ENCODE measurements around the gene WWOX. TPM values are rescaled to one million over a fixed set of nuclear protein-coding genes. Genes with fewer than 3 reads are reported as not detected.

WWOX gene
- total RNA-seq, 1 experiment from 2014 or later, result 18.0 TPM

- DNase-seq (ENCODE audit: low read depth), result no peak
Observed at GRCh38 chr16:78823027-78823426, 723.6 kb downstream of the WWOX start.

DNA sequence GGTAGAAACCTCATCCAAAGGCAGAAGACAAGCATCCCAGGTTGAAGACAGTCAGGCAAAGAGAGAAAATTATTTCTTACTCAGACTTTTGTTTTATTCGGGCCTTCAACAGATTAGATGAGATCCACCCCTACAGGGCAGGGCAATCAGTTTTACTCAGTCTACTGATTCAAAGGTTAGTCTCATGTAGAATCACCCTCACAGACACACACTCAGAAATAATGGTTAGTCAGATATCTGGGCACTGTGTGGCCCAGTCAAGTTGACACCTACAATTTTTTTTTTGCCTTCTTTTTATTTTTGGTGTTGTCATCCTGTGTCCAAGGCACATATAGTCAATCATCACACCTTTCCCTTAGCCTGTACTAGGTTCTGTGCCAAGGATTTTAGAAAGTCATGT lies 729.8 kb downstream of the WWOX start:
- DNase-seq (ENCODE audit: low read depth), result no peak

GRCh38 chr16:78830599-78830998 lies 731.1 kb downstream of the WWOX start:
- DNase-seq (ENCODE audit: low read depth), result no peak

- no peak for DNase-seq (ENCODE audit: low read depth)
Observed at GRCh38 chr16:78832100-78832499, 732.6 kb downstream of the WWOX start.

GRCh38 chr16:78836802-78837491 lies 737.5 kb downstream of the WWOX start:
- no peak for DNase-seq (ENCODE audit: low read depth)

DNA sequence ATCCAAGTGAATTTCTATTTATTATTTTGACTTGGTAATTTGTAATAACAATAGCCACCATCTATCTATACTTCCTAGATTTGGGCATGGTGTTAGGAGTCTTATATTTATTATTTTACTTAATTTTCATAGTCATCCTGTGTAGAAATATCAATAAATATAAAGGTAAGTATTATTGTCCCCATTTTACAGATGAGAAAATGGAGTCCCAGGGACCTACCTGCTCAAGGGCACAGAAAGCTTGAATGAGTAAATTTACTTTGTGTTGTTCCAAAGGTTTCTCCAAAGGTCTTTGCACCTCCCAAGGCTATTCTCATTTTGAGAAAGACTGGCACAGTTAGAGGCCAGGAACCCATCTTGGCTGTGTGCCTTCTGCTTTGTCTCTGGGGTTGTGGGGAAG lies 738.3 kb downstream of the WWOX start:
- DNase-seq (ENCODE audit: low read depth), result no peak

DNA sequence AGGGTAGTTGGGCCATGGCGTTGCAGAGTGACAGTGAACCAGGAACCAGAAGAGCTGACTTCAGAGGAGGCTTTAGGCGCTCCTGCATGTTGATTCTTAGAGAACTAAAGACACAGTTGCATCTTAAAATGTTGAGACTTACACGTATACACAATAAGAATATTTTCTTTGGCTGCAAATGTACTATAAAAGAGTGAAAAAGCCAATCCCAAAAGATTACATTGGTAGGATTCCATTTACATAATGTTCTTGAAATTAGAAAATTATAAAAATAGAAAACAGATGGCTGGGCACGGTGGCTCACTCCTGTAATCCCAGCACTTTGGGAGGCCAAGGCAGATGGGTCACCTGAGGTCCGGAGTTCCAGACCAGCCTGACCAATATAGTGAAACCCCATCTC lies 738.8 kb downstream of the WWOX start:
- no peak for DNase-seq (ENCODE audit: low read depth)

DNA sequence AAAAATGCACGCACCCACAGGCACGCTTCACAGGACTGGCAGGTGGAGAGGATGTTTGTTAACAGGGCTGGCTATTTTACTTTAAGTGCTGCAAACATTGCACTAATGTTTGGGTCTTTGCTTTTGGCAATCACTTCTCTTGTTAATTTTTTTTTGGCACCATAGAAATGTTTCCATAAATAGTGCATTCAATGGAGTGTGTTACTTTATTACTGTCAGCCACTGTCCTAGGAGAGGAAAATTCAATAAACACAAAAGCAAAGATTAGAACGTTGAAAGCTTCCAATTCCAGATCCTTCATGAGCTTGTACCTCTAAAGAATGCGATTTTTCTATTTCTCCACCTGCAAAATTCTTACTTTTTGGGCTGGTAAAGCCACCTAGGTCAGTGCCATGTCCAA lies 743.5 kb downstream of the WWOX start:
- no peak for DNase-seq (ENCODE audit: low read depth)

GRCh38 chr16:78843978-78844377 lies 744.5 kb downstream of the WWOX start:
- DNase-seq (ENCODE audit: low read depth), result no peak

DNA sequence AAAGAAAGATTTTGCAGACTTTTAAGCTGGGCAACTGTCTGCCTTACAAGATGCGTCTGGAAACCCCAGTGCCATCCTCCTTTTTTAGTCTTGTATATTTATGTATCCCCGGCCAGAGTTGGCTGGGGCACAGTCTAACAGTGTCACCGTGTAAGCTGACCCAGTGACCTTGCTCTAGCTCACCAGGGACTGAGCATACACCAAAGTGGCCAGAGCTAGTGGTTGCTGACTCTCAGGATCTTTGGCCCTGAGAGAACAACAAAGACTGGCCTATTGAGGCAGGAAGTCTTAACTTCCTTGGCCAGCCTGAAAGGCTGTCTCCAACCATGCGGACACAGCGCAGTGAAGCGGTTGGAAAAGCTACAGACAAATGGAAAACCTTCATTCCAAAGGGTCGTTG lies 745.2 kb downstream of the WWOX start:
- DNase-seq (ENCODE audit: low read depth), result no peak

DNA sequence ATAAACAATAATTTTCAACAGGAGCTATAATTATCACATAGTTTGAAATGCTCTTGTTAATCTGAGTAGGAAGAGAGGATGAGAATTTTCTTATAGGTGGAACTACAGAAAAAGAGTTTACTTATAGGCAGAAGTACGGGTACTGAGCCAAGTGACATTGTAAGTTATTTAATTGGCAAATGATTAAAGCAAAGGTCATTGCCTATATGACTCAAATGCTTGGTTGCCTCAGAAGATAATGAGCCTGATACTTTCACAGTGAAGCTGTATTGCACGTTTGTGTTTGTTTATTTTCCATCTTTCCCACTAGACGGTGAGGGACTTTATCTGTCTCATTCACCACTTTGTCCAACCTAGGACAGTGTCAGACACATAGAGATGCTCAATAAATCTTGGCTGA lies 751.8 kb downstream of the WWOX start:
- no peak for DNase-seq (ENCODE audit: low read depth)

- DNase-seq (ENCODE audit: low read depth), result no peak
Observed at GRCh38 chr16:78852081-78852635, 752.7 kb downstream of the WWOX start.

- no peak for DNase-seq (ENCODE audit: low read depth)
Observed at GRCh38 chr16:78862022-78862421, 762.6 kb downstream of the WWOX start.

GRCh38 chr16:78866521-78866920 lies 767.1 kb downstream of the WWOX start:
- DNase-seq (ENCODE audit: low read depth), result no peak

GRCh38 chr16:78869492-78869891 lies 770.0 kb downstream of the WWOX start:
- no peak for DNase-seq (ENCODE audit: low read depth)

DNA sequence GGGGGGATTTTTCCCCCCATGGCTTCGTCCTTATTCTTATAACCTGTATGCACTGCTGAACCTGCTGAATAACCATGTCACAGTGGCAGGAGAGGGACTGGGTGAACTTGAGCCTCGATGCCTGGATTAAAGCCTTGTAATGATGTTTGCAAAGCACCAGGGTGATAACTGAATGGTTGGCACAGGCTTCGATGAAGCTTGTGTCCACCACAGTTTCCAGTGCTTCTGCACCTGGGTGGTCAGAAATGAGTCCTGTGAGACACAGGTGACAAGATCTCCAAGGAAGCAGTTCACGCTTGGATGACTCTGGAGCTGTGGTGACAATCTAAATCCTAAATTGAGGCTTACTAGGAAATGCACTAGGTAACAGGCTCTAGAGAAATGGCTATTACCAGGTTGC lies 771.8 kb downstream of the WWOX start:
- no peak for DNase-seq (ENCODE audit: low read depth)

DNA sequence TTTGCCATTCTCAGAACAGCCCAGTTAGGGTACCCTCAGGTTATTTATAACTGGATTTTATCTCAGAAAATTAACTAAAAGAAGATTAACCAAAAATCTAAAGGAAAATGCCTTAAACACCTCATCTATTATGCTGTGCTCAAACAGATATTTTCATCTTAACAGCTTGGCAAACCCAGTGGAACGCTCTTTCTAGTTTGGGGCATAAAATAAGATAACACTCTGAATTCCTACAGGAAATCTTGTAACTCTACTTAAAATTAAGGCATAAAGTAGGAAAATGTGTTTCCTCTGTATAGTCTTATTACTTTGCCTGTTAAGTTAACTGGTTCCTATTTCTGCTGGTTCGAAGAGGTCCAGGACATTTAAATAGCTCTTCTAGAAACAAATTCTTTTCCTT lies 777.2 kb downstream of the WWOX start:
- DNase-seq (ENCODE audit: low read depth), result no peak

- DNase-seq (ENCODE audit: low read depth), result no peak
Observed at GRCh38 chr16:78877114-78877655, 777.7 kb downstream of the WWOX start.

DNA sequence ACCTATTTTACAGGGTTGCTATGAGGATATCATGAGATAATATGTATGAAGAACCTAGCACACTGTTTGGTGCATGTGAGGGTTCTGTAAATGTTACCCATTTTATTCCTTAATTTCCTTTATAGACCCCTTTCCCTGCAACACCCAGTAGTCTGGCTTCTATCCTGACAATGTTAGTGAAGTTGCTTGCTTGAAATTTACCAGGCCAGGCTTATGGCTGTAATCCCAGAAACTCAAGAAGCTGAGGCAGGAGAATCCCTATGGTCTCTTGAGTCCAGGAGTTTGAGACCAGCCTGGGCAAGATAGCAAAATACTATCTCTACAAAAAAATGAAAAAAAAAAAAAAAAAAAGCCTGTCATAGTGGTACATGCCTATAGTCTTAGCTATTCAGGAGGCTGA lies 779.1 kb downstream of the WWOX start:
- DNase-seq (ENCODE audit: low read depth), result no peak

- DNase-seq (ENCODE audit: low read depth), result no peak
Observed at GRCh38 chr16:78879011-78879410, 779.6 kb downstream of the WWOX start.

GRCh38 chr16:78882150-78882549 lies 782.7 kb downstream of the WWOX start:
- DNase-seq (ENCODE audit: low read depth), result no peak

DNA sequence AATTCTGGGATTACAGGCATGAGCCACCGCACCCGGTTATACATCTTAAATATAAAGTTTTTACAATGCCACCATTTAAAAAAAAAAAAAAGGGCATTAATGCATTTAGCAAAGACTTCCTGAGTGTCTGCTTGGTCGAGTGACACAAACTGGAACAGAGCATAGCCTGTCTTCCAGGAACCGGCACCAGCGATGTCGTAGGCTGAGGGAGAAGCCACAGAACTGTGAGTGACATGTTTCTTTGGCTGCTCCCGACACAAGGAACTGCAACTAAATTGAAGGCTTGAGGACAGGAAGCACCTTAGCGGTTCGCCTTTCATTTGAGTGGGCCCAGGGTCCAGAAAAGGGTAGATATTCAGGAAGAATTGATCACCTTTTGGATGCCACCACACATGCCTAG lies 783.3 kb downstream of the WWOX start:
- no peak for DNase-seq (ENCODE audit: low read depth)

- no peak for DNase-seq (ENCODE audit: low read depth)
Observed at GRCh38 chr16:78884204-78884603, 784.8 kb downstream of the WWOX start.
